CD14-positive monocyte (primary cell): ENCODE measurements around the gene NKAIN4. TPM values are rescaled to one million over a fixed set of nuclear protein-coding genes. Genes with fewer than 3 reads are reported as not detected.

Experiments used
- DNase-seq, 3 donors: peaks; one replicate each; pipeline ENCODE4 v3.0.0-alpha.2; 2011 to 2022
- H2AFZ ChIP-seq: 2 replicates; pipeline ENCODE4 v1.6.0; 2012; ENCODE audit warnings: mild to moderate bottlenecking, low read depth, low read length, inconsistent platforms; ENCODE audit not compliant: insufficient read depth, poor library complexity, severe bottlenecking
- H3K27ac ChIP-seq, 2 donors: 1 replicate in 1 of 2; 2 replicates in 1 of 2; pipeline ENCODE4 v1.5.1; 2012 to 2013; ENCODE audit warnings: low read length in 2 of 2, control low read depth in 1 of 2, inconsistent platforms in 1 of 2, low read depth in 1 of 2, mild to moderate bottlenecking in 1 of 2
- H3K27me3 ChIP-seq, 2 donors: one replicate each; pipeline versions ENCODE4 v1.6.0 to v1.6.1; 2011 to 2013; ENCODE audit warnings: low read length in 2 of 2; ENCODE audit not compliant: control insufficient read depth in 2 of 2, insufficient read depth in 2 of 2
- H3K36me3 ChIP-seq, 2 donors: replicated peaks in 1 of 2; 1 replicate in 1 of 2; 2 replicates in 1 of 2; pipeline versions ENCODE4 v1.5.1 to v1.6.1; 2012 to 2013; ENCODE audit warnings: low read length in 2 of 2, control low read depth in 1 of 2, inconsistent platforms in 1 of 2, mild to moderate bottlenecking in 1 of 2; ENCODE audit not compliant: insufficient read depth in 2 of 2, control insufficient read depth in 1 of 2
- H3K4me1 ChIP-seq, 2 donors: 1 replicate in 1 of 2; 2 replicates in 1 of 2; pipeline versions ENCODE4 v1.5.1 to v1.6.1; 2012 to 2013; ENCODE audit warnings: low read length in 2 of 2, control low read depth in 1 of 2, inconsistent platforms in 1 of 2, mild to moderate bottlenecking in 1 of 2, moderate library complexity in 1 of 2; ENCODE audit not compliant: insufficient read depth in 2 of 2, control insufficient read depth in 1 of 2
- H3K4me2 ChIP-seq: replicated peaks from 2 replicates; pipeline ENCODE3; 2012; ENCODE audit warnings: low read length, moderate library complexity, mild to moderate bottlenecking; ENCODE audit not compliant: poor library complexity, severe bottlenecking; ENCODE audit errors: extremely low read depth
- H3K4me3 ChIP-seq, 3 experiments: fragments of 200-600 bp in 1 of 3; sonication (generic) in 1 of 3; replicated peaks in 1 of 3; 1 replicate in 2 of 3; 2 replicates in 1 of 3; pipeline ENCODE4 v1.5.1; 2011 to 2013; ENCODE audit warnings: low read length in 3 of 3, mild to moderate bottlenecking in 3 of 3, control low read depth in 2 of 3, low read depth in 2 of 3, inconsistent platforms in 1 of 3, moderate library complexity in 1 of 3
- H3K79me2 ChIP-seq: 2 replicates; pipeline ENCODE4 v1.6.0; 2012; ENCODE audit warnings: mild to moderate bottlenecking, control low read depth, inconsistent platforms, low read length, moderate library complexity; ENCODE audit not compliant: insufficient read depth
- H3K9ac ChIP-seq: 2 replicates; pipeline ENCODE4 v1.6.0; 2017; ENCODE audit warnings: low read length, mild to moderate bottlenecking; ENCODE audit not compliant: insufficient read depth, poor library complexity, severe bottlenecking
- H3K9me3 ChIP-seq, 2 donors: replicated peaks in 1 of 2; 1 replicate in 1 of 2; 2 replicates in 1 of 2; pipeline versions ENCODE4 v1.5.1 to v1.6.1; 2012 to 2013; ENCODE audit warnings: low read length in 2 of 2, control low read depth in 1 of 2; ENCODE audit not compliant: control insufficient read depth in 1 of 2, insufficient read depth in 1 of 2
- H4K20me1 ChIP-seq: 2 replicates; pipeline ENCODE4 v1.6.0; 2012; ENCODE audit warnings: mild to moderate bottlenecking, low read length, control low read depth, moderate library complexity; ENCODE audit not compliant: insufficient read depth
- H3K27ac Mint-ChIP-seq, 7 donors: one replicate each; pipeline ENCODE4 v1.8.0; 2020; ENCODE audit warnings: mild to moderate bottlenecking in 7 of 7, mixed read lengths in 7 of 7, moderate library complexity in 6 of 7, inconsistent platforms in 2 of 7
- H3K27me3 Mint-ChIP-seq, 3 donors: one replicate each; pipeline ENCODE4 v1.8.0; 2021 to 2022; ENCODE audit warnings: low read depth in 3 of 3, mild to moderate bottlenecking in 3 of 3, mixed read lengths in 3 of 3, moderate library complexity in 3 of 3, inconsistent platforms in 1 of 3
- H3K36me3 Mint-ChIP-seq, 2 donors: one replicate each; pipeline ENCODE4 v1.8.0; 2020; ENCODE audit warnings: mixed read lengths in 2 of 2, inconsistent platforms in 1 of 2, mild to moderate bottlenecking in 1 of 2
- H3K4me1 Mint-ChIP-seq: one replicate; pipeline ENCODE4 v1.8.0; 2020; ENCODE audit warnings: mild to moderate bottlenecking, mixed read lengths
- H3K4me3 Mint-ChIP-seq, 2 donors: one replicate each; pipeline ENCODE4 v1.8.0; 2020; ENCODE audit warnings: mild to moderate bottlenecking in 2 of 2, mixed read lengths in 2 of 2, moderate library complexity in 1 of 2
- H3K9me3 Mint-ChIP-seq, 7 donors: one replicate each; pipeline ENCODE4 v1.8.0; 2020 to 2022; ENCODE audit warnings: mixed read lengths in 7 of 7, mild to moderate bottlenecking in 6 of 7, moderate library complexity in 6 of 7, inconsistent platforms in 2 of 7
- CTCF ChIP-seq: fragments of 200-600 bp; IDR thresholded peaks from one replicate; pipeline ENCODE4 v1.8.0; 2022; ENCODE audit warnings: antibody characterized with exemption, mild to moderate bottlenecking
- WGBS: methylation state at CpG from one replicate; pipeline ENCODE4 v1.1.5; 2013; ENCODE audit warnings: missing lambda C conversion rate; ENCODE audit not compliant: insufficient coverage; 5-methylcytosine and 5-hydroxymethylcytosine counted together
- intact Hi-C, 2 donors: fragments of 100-400 bp; cut with micrococcal nuclease; formaldehyde crosslinking; loops; one replicate each; pipeline versions ENCODE4 v1.15.0 to v1.15.1; 2023
- polyA plus RNA-seq, 3 donors: library from polyadenylated mRNA; depleted of rRNA in 1 of 3; unstranded in 2 of 3; stranded (reverse) in 1 of 3; fragments of 300-500 nt in 2 of 3; fragments of >200 nt in 1 of 3; fragmentation: Illumina TruSeq in 2 of 3; gene quantifications; 1 replicate in 2 of 3; 2 replicates in 1 of 3; pipeline ENCODE4 v1.2.3, GENCODE V29; 2012 to 2021

The NKAIN4 gene
- polyA plus RNA-seq, 3 donors, result not detected

- peaks cover 25 to 28% (median 26%) of the 10 kb centered on the region in 3 donors for H3K27me3 Mint-ChIP-seq
- peaks cover 0 to 2% (median 0%) of the 10 kb centered on the region in 7 donors for H3K9me3 Mint-ChIP-seq
- intact Hi-C loops, result loop anchor here in 1 of 2 donors (5.0 kb wide), 1 partner anchor 48 kb away; the partner anchor contains the start of gene ARFGAP1
- H3K27ac ChIP-seq, result no peak overlapping the region
- no peaks in the 10 kb centered on the region for H3K79me2 ChIP-seq
- H3K4me1 ChIP-seq, result no peaks in the 10 kb centered on the region
- H4K20me1 ChIP-seq, result no peaks in the 10 kb centered on the region
- DNase-seq, result no peak
- H3K4me2 ChIP-seq, result no peak overlapping the region
- no peaks in the 10 kb centered on the region for H3K36me3 ChIP-seq
- no CpG with 5 or more reads among the region's 6 CpGs for WGBS
- H3K4me3 Mint-ChIP-seq, result no peak overlapping the region
- no peak overlapping the region for H3K4me3 ChIP-seq
- peaks cover 0 to 5% of the 10 kb centered on the region in 2 donors for H3K27me3 ChIP-seq
- H3K4me1 Mint-ChIP-seq, result no peaks in the 10 kb centered on the region
- H2AFZ ChIP-seq, result no peak overlapping the region
- H3K9ac ChIP-seq, result no peak overlapping the region
- no peak for TF ChIP-seq CTCF
- no peaks in the 10 kb centered on the region for H3K36me3 Mint-ChIP-seq
- no peaks in the 10 kb centered on the region for H3K9me3 ChIP-seq
- H3K27ac Mint-ChIP-seq, result no peak overlapping the region
Measured at GRCh38 chr20:63223826-63224207, 30.4 kb downstream of the NKAIN4 start.

GRCh38 chr20:63223121-63223825, 31.0 kb downstream of the NKAIN4 start:
- 64% methylated on average over 11 of the region's 12 CpGs for WGBS
- H3K27ac ChIP-seq, result no peak overlapping the region
- H4K20me1 ChIP-seq, result no peaks in the 10 kb centered on the region
- peak; percentile 87 for TF ChIP-seq CTCF
- H3K36me3 Mint-ChIP-seq, result no peaks in the 10 kb centered on the region
- H3K36me3 ChIP-seq, result no peaks in the 10 kb centered on the region
- H3K4me2 ChIP-seq, result no peak overlapping the region
- H3K9me3 ChIP-seq, result no peaks in the 10 kb centered on the region
- intact Hi-C loops, result loop anchor here in 1 of 2 donors (5.0 kb wide), 1 partner anchor 49 kb away; the partner anchor contains the start of gene ARFGAP1
- H3K27ac Mint-ChIP-seq, result no peak overlapping the region
- H3K4me1 Mint-ChIP-seq, result no peaks in the 10 kb centered on the region
- H3K9me3 Mint-ChIP-seq, result peaks cover 0 to 2% (median 0%) of the 10 kb centered on the region in 7 donors
- no peaks in the 10 kb centered on the region for H3K79me2 ChIP-seq
- H3K27me3 Mint-ChIP-seq, result peaks cover 20 to 22% (median 21%) of the 10 kb centered on the region in 3 donors
- no peak overlapping the region for H3K4me3 Mint-ChIP-seq
- no peaks in the 10 kb centered on the region for H3K4me1 ChIP-seq
- no peak overlapping the region for H2AFZ ChIP-seq
- H3K4me3 ChIP-seq, result no peak overlapping the region
- peaks cover 0 to 5% of the 10 kb centered on the region in 2 donors for H3K27me3 ChIP-seq
- no peak overlapping the region for H3K9ac ChIP-seq
- DNase-seq, result peak; percentile 19 to 48 (median 33)
